Glomerular visceral epithelial cell (primary cell): ENCODE measurements around the gene SNX10.

ENCODE experiments used
- DNase-seq: peaks from one replicate; pipeline ENCODE4 v3.0.0-alpha.2; 2016; ENCODE audit errors: extremely low spot score

The SNX10 gene

DNA sequence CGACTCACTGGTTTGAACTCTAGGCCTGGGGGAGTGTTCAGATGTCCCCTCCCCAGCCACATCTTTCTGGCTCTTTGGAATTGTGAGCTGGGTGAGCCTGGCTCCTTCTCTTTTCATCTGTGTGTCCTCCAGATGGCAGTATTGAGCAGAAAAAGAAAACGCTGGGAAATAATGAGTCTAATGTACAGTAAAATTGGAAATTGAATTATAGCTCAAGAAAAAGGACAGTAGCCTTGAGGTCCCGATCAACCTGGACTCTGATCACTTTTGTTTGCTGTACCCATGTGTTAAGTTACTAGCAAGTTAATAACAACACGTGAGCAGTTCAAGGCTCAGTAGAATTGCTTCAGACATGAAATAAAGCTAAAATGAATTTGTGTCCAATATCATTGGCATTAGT is 77.9 kb downstream of the SNX10 start:
- peak; percentile 64 for DNase-seq

DNA sequence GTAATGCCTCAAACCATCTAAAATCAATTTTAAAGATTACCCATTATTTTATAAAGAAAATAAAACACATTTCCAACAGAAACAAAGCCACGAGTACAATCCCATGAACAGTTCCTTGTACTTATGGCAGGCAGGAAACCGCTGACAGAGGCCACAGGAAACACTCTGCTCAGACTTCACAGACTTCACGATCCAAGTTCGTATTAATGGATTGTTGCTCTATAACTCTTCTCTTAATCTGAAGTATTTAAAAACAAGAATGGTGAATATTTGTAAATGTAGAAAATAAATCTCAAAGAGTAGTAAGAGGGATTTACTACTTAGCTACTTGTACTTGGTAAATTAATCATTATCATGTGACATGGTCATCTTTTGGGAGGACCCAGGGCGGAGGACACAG is 78.3 kb downstream of the SNX10 start:
- no peak for DNase-seq

DNA sequence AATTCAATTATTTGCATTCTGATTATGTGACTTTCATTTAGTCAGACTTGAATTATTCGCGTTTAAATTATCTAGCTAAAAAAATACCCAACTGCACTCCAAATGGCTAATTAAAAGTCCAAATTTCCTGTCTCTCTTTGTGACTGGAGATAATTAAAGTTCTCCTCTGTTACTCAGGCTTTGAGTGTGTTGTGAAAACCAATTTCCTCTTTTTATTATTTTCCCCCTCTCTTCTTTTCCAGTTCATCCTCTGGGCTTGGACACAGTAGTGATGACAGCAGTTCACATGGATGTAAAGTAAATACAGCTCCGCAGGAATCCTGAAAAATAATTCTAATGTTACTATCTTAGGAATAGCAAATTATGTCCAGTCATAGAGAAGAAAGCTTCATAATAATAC is 80.6 kb downstream of the SNX10 start:
- DNase-seq = no peak

DNA sequence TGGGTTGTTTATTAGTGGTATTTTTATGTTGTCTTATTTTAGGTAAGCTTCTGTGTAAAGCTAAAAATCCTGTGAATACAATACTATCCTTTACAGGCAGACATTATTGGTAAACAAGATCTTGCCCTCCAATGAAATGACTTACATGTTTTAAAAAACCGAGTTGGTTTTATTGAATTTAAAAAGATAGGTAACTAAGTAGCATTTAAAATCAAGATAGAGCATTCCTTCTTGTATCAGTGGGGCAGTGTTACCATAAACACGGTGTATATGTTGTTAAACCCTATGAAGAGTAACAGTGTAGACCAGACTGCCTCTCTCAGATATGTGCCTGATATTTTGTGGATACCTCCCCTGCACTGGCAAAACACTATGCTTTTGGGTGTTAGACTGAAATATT is 81.0 kb downstream of the SNX10 start:
- no peak for DNase-seq

DNA sequence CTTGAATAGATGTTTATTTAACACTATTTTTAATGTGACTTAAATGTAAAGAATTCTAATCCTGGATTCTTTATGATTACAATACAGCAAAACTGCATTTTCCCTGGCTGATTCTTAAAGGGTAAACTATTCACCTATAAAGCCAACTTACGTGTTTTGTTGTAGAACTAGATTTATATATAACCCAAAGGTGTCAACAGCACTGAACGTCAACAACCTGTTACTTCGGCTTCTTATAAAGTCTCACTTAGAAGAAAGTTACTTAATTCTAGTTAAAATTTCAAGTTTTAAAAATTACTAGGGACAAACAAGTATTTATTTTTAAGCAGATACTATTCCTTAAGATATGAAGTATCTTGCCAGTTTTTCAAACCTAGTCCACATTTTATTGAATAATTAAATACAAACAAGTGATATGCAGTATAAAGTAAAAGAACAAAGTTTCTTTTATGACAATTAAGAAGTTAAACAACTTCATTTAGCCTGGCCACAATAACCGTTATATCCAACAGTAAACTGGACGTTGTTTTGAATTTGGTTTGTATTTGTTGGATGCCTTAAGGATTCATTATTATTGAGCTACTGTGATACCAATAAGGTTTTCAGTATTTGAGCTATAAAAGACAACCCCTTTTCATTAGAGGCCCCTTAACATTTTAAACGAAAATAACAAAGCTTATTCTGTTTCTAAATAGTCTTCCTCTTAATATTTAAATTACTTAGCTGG is 83.1 kb downstream of the SNX10 start:
- no peak for DNase-seq

DNA sequence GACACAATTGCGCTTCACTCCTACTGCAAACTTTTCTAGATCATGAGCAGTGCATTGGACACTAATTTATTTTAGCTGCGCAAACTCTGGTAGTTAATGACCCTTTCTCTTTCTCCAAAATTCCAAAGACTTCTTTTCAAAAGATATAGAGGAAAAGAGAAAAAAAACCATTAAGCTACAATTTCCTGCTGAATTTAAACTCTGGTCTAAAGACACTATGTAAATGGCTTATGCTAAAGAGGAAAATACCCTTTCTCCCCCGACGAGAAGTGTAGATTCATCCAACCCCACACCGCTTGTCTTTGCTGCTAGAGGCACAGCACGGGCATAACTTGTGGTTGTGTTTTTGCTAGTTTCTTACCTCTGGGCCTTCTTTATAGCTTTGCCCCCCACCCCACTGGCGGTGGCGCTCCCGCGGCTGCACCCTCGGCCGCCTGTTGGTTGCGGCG is 84.1 kb downstream of the SNX10 start:
- no peak for DNase-seq

DNA sequence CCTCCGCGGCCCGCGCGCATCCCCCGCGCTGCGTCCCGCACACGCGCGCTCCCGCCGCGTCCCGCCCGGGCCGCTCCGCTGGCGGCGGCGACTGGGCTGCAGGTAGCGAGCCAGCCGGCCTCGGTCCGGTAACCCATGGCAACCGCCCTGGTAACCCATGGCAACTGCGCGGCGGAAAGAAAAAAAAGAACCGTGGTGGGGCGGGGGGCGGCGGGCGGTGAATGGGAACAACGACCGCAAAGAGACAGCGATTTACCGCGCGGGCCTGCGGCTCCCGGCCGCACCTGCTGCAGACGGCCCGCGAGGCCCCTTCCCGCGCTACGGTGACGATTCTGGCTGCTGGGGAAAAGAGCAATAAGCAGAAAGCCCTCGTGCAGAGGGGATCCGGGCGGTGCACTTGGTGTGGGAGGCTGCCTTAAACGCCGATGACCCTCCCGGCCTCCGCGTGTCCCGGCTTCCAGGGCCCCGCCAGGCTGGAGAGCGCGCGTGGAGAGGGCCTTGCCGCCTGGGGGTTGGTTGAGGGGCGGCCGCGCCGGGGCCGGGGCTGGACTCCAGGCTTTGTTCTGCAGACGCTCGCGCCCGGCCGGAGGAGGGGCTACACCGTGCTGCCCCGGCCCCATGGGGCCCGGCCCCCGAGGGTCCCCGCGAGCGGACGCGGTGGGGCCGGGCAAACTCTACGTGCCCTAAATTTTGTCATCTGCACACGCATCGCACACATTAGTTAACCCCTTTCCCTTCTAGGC is 84.7 kb downstream of the SNX10 start:
- peak; percentile 31 for DNase-seq

DNA sequence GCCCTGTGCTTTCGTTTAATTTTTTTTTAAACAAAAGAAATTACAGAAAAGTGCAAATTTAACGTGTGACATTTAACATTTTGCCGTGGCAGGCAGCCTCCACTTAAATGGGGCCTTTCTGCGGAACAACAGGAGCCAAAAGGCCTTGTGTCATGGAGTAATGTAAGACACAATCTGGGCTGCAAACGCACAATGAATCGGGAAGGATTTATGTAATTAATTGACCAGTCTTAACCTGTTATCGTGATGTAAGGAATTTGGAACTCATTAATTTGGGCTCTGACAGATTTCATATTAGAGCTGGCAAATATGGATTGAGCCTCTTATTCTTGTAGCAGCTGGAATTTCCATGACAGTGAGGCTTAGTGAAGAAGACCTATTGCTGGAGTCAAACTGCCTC is 86.4 kb downstream of the SNX10 start:
- no peak for DNase-seq

DNA sequence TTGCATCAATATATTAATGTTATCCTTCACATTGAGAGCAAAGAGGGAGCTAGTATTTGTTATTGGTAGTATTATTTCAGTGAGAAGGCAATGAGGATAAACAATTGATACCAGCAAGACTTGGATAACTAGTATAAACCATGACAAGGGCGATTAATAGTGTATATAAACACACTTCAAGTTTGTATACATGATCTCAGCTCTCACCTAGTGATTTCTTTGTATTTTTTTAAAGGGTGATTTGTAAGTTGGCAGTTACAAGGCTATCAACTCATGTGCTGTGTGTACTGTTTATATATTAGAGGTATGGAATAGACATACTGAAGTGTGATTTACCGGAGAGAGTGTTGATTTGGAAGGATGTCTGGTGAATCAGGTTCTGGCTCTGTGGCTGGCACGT is 88.0 kb downstream of the SNX10 start:
- DNase-seq = no peak

DNA sequence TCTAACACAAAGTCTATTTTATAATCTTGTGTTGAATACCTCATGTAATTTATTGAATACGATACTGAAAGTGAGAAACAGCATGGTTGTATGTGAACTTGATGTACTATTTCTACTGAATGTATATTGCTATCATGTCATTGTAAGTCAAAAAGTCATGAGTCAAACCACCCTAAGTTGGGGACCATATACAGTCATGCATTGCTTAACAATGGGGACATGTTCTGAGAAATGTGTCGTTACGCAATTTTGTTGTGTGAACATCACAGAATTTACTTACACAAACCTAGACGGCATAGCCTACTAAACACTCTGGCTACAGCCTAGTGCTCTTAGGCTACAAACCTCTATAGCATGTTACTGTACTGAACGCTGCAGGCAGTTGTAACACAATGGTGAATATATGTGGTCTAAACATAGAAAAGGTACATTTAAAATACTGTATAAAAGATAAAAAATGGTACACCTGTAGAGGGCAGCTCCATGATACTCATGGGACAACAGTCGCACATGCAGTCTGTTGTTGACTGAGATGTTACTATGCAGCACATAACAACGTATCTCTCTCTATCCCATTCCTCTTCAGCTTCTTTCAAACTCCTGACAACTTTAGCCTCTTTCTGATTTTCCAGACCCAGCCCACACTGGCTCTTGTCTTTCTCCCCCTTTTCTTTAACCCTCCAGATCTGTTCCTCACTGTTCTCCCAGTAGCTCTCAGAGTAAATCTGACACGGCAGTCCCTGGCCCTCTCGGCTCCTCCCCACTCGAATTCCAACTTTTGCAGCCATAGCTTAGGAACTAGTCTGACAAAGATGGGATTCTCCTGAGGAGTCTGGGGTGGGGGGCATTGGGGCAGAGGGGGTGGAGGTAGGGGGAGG is 90.1 kb downstream of the SNX10 start:
- DNase-seq = no peak

DNA sequence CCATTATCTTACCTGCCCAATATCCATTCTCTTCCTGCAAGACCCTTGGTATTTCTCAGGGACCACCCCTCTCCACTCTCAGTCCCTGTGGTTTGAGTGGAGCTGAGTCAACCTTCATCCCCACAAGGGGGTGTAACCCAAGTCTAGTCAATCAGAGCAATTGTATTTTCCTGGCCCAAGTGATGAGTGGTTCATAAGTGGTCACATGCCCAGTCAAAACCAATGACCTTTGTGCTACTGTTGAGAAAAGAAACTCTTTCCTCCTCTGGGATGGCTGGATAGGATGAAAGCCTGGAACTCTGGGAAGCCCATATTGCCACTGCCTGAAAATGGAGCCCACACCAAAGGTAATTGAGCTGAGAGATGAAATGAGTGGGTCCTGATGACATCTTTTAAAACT is 93.6 kb downstream of the SNX10 start:
- DNase-seq = no peak

DNA sequence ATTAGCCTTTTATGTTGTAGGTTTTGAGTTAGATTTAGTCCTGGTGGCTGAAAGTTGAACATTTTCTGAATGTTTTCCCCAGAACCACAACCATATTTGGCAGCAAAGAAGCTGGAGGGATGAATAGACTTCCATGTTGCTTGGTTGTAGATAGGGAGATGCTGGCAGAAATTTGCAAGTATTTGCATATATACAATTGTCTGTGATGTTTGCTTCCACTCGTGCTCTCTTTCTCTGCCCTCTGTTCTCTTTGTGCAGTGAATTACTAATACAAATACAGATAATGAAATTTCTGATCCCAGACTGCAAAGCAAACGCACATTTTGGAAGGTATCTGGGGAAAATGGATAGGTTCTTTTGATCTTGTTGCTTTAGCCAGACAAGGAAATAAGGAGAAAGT is 96.1 kb downstream of the SNX10 start:
- no peak for DNase-seq

DNA sequence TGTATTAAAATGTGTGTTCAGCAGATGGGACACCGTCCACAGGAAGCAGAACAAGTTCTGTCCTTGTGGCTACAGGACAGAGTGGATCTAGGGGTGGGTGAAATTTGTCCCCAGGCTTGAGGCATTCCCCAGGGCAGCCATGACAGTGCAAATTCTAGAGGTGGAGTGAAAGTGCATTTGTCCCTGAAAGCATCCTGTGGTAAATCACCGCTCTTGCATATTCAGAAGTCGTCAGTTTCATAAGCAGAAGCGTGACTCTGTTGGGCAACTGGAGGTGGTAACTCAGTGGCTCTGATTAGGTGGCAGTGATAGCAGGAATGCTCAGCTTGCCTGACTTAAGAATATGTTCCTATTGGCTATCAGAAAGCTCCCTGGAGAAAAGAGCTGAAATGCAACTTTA is 96.6 kb downstream of the SNX10 start:
- no peak for DNase-seq

DNA sequence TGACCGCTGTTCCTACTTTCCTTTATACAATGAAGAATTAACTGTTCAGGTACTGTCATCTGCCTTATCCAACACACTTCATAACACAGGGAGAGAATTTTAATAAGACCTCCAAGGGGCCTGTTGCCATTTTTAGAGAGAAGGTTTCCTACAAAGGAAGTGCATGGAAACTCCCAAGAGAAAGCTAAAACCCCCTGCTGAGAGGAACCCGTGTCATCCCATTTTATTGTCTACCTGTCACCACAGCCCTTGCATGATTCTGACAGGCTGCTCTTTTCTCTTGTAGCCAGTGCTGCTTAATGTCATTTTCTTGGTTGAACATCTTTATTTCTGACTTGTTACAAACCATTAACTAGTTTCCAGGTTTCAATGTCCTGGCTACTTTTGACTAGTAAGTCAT is 98.4 kb downstream of the SNX10 start:
- DNase-seq = no peak

DNA sequence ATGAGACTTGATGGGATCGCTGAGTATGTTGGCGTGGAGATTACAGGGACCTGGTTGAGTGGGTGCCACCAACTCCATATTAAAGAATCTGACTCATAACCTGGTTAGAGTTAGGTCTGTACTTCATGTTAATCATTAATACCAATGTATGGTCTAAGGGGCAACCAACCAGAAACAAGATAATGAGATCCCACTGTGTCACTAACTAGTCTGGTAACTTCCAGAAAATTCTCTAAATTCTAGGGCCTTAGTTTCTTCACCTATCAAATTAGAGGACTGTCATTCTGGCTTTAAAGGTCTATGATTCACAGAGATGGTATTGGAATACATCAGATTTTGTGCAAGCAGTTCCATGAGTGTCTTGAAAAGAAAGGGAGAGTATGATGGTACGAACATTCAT is 102.2 kb downstream of the SNX10 start:
- DNase-seq = peak; percentile 83

DNA sequence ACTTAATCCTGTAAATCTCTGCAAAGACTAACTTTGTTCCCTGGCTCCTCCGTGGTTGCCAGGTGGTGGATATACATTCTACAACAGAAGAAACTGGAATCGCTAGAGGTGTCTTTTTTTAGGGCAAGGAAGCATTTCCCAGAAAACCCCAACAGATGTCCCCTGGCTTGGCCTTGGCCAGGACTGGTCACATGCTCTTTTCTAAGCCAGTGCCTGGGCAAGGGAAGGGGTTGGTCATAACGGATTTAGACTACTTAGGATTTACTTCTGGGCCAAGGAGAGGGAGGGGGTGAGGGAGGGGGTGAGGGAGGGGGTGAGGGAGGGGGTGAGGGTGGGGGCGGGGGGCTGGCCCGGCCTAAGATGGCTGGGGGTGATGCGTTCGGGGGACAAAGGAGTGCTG is 105.7 kb downstream of the SNX10 start:
- DNase-seq = no peak

DNA sequence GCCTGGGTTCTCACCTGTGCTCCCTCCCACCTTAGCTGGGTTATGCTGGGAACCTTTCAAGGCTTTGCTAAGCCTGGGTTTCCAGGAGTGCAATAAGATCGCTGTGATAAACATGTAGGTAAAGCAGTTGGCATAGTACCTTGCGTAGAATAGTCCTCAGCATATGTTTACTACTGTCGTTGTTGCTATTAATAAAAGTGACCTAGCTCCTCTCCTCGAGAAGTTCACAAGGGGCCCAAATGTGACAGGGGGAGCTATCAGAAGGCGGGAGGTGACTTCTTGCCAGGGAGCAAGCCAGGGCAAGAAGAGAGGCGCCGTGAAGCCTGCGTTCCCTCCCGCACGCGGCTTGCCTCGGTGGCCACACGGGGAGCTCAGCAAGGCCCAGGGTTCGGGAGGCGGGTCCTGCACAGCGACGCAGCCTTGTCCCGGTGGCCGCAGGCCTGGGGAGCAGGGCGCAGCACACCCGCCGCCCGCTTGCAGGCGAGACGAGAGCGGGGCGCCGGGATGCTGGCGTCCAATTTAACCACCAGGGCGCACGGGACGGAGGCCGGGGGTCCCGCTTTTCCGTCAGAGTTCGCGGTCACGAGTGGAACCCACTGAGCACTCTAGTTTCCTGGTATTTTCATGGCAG is 106.2 kb downstream of the SNX10 start:
- DNase-seq = no peak

DNA sequence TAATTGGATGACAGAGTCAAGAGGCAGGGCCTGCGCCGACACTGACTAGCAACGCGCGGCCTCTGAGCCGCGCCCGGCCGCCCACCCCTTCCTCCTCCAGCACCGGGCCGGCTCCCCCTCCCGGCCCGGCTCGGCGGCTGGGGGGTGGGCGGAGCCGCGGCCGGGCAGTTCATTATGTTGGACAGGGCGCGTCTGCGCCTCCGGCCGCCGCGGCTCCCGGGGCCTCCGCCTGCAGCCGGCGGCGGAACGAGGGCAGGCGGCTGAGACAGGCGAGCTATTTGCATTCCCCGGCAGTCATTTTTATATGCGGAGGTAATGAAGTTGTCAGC is 106.7 kb downstream of the SNX10 start:
- peak; percentile 73 for DNase-seq

DNA sequence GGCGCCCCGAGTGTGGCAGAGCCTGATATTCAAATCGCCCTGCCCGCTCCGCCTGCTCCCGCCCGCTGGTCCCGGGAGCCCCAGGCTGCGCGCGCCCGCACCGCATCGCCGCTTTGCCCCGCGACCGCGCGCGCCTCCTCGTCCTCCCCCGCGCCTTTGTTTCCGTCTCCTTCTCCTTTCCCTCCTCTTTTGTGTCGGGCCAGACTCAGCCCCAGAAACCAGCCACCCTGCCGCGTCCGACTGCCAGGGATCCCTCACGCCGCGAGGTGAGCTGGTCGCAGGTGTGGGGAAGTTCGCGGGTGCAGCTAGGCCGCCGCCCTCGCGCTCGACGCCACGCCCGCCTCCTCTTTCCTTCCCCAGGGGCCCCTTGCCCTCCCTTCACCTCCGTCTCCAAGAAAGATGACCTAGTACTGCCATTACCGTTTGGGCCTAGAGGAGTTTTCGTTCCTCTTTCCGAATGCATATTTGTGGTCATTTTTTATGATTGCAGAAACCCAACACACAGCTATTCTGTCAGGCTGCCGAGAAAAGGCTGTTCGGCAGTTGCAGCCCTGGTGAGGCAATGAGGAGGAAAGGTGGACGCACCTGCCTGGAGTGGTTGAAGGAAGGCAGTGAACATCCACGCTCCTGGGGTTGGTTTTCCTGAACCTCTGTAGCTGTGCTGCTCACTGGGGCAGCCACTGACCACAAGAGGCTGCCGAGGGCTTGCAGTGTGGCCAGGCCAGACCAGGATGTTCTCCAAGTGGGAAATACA is 107.3 kb downstream of the SNX10 start:
- peak; percentile 77 for DNase-seq

DNA sequence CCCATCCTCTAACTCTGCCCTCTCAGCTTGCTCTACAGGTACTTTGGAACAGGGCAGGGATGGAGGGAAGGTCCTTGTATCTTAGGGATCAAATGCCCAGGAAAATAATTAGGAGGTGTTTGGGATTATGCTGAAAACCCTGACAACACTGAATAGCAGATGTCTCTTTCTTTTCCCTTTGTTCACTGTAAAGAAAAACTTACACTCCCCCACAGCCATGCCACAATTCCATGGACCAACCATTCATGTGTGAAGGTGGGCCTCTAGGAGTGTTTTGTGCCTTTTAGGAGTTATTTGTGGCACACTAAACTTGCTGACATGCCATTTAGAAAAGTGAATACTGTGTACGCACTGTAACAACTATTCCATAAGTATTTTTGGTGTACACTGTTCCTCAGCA is 108.1 kb downstream of the SNX10 start:
- no peak for DNase-seq

DNA sequence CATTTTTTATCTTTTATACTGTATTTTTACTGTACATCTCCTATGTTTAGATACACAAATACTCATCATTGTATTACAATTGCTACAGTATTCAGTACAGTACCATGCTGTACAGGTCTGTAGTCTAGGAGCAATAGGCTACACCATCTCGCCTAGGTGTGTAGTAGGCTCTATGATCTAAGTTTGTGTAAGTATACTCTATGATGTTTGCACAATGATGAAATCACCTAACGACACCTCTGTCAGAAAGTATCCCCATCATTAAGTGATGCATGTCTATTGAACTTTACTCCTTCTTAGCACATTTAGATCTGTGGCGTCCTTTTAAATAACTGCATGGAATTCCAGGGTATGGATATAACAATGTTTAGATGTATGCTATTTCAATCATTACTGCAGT is 112.0 kb downstream of the SNX10 start:
- no peak for DNase-seq
